A549 (cell line): Measurements from ENCODE around the gene GALNT18. TPM values are rescaled to one million over a fixed set of nuclear protein-coding genes. Genes with fewer than 3 reads are reported as not detected.

Experiments
- ATAC-seq, 2 experiments: fragments of 200-7000 bp in 1 of 2; fragments of >200 bp in 1 of 2; cut with Nextera tagmentation in 1 of 2; cut with Tn5 transposase in 1 of 2; 3 replicates each; pipeline versions ENCODE4 v1.8.0 to v1.9.1; 2018 to 2020; ENCODE audit warnings: mild to moderate bottlenecking in 1 of 2, moderate library complexity in 1 of 2
- CTCF ChIA-PET: fragments of 300-600 bp; sonication (Branson Sonifier 250); formaldehyde crosslinking; extraction: SDS; loops from one replicate; lab custom pipeline; 2021; ENCODE audit warnings: antibody characterized with exemption, inconsistent platforms; lab: Yijun Ruan, JAX
- POLR2A ChIA-PET: fragments of 350-600 bp; formaldehyde crosslinking; extraction: SDS; loops from one replicate; lab custom pipeline; 2021; ENCODE audit warnings: antibody characterized with exemption, inconsistent platforms; lab: Yijun Ruan, JAX
- DNase-seq, 2 experiments: peaks; one replicate each; pipeline versions ENCODE4 v3.0.0 to v3.0.0-alpha.2; 2011 to 2016; ENCODE audit warnings: low read depth in 1 of 2, low spot score in 1 of 2
- FAIRE-seq: peaks from 2 replicates; lab custom pipeline; 2011; peaks lifted over from hg19 to GRCh38; lab: Jason Lieb, UNC
- H3K27ac ChIP-seq, 2 experiments: fragments of >200 bp; sonication (Bioruptor Twin); formaldehyde crosslinking; 3 replicates each; pipeline ENCODE4 v1.5.1; 2016 to 2017
- H3K4me1 ChIP-seq: fragments of >200 bp; sonication (Bioruptor Twin); formaldehyde crosslinking; 3 replicates; pipeline ENCODE4 v1.6.1; 2016
- H3K4me2 ChIP-seq: fragments of >200 bp; sonication (Bioruptor Twin); formaldehyde crosslinking; 3 replicates; pipeline ENCODE4 v1.6.1; 2016
- H3K4me3 ChIP-seq: fragments of >200 bp; sonication (Bioruptor Twin); formaldehyde crosslinking; 3 replicates; pipeline ENCODE4 v1.5.1; 2016
- H3K9me3 ChIP-seq: fragments of >200 bp; sonication (Bioruptor Twin); formaldehyde crosslinking; 3 replicates; pipeline ENCODE4 v1.6.1; 2016
- CBX2 ChIP-seq: fragments of 200-600 bp; sonication (generic); IDR thresholded peaks from 2 replicates; pipeline ENCODE4 v1.6.1; 2016; ENCODE audit warnings: low read depth, mild to moderate bottlenecking, borderline replicate concordance
- CHD4 ChIP-seq: fragments of 200-600 bp; sonication (generic); IDR thresholded peaks from 2 replicates; pipeline ENCODE4 v1.6.1; 2016; ENCODE audit warnings: antibody characterized with exemption, mild to moderate bottlenecking, borderline replicate concordance
- EHMT2 ChIP-seq: fragments of 200-600 bp; sonication (generic); IDR thresholded peaks from 2 replicates; pipeline ENCODE4 v1.6.1; 2016; ENCODE audit warnings: antibody characterized with exemption, low read depth, mild to moderate bottlenecking, moderate library complexity
- ESRRA ChIP-seq: fragments of 150-350 bp; IDR thresholded peaks from 2 replicates; pipeline ENCODE4 v1.6.1; 2014; ENCODE audit warnings: mild to moderate bottlenecking, low read length, borderline replicate concordance
- FOSB ChIP-seq: fragments of 250-450 bp; sonication (Bioruptor Pico); IDR thresholded peaks from 2 replicates; pipeline ENCODE4 v1.5.0; 2020; ENCODE audit warnings: mild to moderate bottlenecking, moderate library complexity
- FOXS1 ChIP-seq: fragments of 250-450 bp; sonication (Bioruptor Pico); IDR thresholded peaks from 2 replicates; pipeline ENCODE4 v1.5.0; 2020; ENCODE audit warnings: mild to moderate bottlenecking, moderate library complexity
- GATA3 ChIP-seq: IDR thresholded peaks from 2 replicates; pipeline ENCODE4 v1.6.1; 2012; ENCODE audit warnings: borderline replicate concordance
- HDAC2 ChIP-seq: fragments of 200-600 bp; sonication (generic); IDR thresholded peaks from 2 replicates; pipeline ENCODE4 v1.6.1; 2016
- HOXB13 ChIP-seq: fragments of 250-450 bp; sonication (Bioruptor Pico); IDR thresholded peaks from 2 replicates; pipeline ENCODE4 v1.5.0; 2020; ENCODE audit warnings: low read depth, mild to moderate bottlenecking, moderate library complexity
- JUNB ChIP-seq: fragments of >200 bp; sonication (Bioruptor Twin); formaldehyde crosslinking; IDR thresholded peaks from 2 replicates; pipeline ENCODE4 v1.6.1; 2016
- MYC ChIP-seq: IDR thresholded peaks from 2 replicates; pipeline ENCODE4 v1.6.1; 2012; ENCODE audit warnings: mild to moderate bottlenecking, inconsistent platforms, low read length, improper control_type of control experiment, borderline replicate concordance
- RAD21 ChIP-seq, 2 experiments: fragments of >200 bp in 1 of 2; sonication (Bioruptor Twin) in 1 of 2; formaldehyde crosslinking in 1 of 2; IDR thresholded peaks in 1 of 2; conservative IDR thresholded peaks in 1 of 2; 2 replicates in 1 of 2; 3 replicates in 1 of 2; pipeline ENCODE4 v1.6.1; 2012 to 2018; ENCODE audit warnings: inconsistent platforms in 1 of 2
- RARB ChIP-seq: fragments of 250-450 bp; sonication (Bioruptor Pico); IDR thresholded peaks from 2 replicates; pipeline ENCODE4 v1.8.0; 2021; ENCODE audit warnings: mild to moderate bottlenecking, moderate library complexity
- ZC3H11A ChIP-seq: fragments of 450-650 bp; IDR thresholded peaks from 2 replicates; pipeline ENCODE4 v1.6.1; 2014; ENCODE audit warnings: antibody characterized with exemption, mild to moderate bottlenecking
- ZFP36 ChIP-seq: fragments of 450-650 bp; IDR thresholded peaks from 2 replicates; pipeline ENCODE4 v1.6.1; 2014; ENCODE audit warnings: borderline replicate concordance; ENCODE audit not compliant: partially characterized antibody
- WGBS: methylation state at CpG from one replicate; pipeline ENCODE4 v1.1.6; 2017; ENCODE audit errors: missing lambda C conversion rate; 5-methylcytosine and 5-hydroxymethylcytosine counted together
- polyA plus RNA-seq, 4 experiments: library from polyadenylated mRNA; depleted of rRNA in 3 of 4; stranded (reverse); fragments of >200 nt; fragmentation: RNase III in 1 of 4; extraction: RNeasy Plus Mini Kit Qiagen cat#74134 plus additional on column Dnase treatment in 1 of 4; gene quantifications; 2 replicates in 3 of 4; 3 replicates in 1 of 4; pipeline ENCODE4 v1.2.3, GENCODE V29; 2011 to 2017
- TF ChIP-seq, protein P1 (sequence below): fragments of 200-600 bp; sonication (generic); IDR thresholded peaks from 2 replicates; pipeline ENCODE4 v1.6.1; 2016; ENCODE audit warnings: antibody characterized with exemption, mild to moderate bottlenecking, moderate library complexity
- TF ChIP-seq, protein P2 (sequence below): fragments of >200 bp; sonication (Bioruptor Twin); formaldehyde crosslinking; IDR thresholded peaks from 2 replicates; pipeline ENCODE4 v1.6.1; 2016
- TF ChIP-seq, protein P3 (sequence below): fragments of 250-450 bp; sonication (Bioruptor Pico); IDR thresholded peaks from 2 replicates; pipeline ENCODE4 v1.5.0; 2021; ENCODE audit warnings: mild to moderate bottlenecking, moderate library complexity, borderline replicate concordance
- TF ChIP-seq, protein P4 (sequence below): fragments of 250-450 bp; sonication (Bioruptor Pico); IDR thresholded peaks from 2 replicates; pipeline ENCODE4 v1.5.0; 2020; ENCODE audit warnings: low read depth, mild to moderate bottlenecking, moderate library complexity

GALNT18 gene
- polyA plus RNA-seq, 2 of the 4 experiments (the other 2 are of a cell fraction): 6.7 to 16.1 TPM

DNA sequence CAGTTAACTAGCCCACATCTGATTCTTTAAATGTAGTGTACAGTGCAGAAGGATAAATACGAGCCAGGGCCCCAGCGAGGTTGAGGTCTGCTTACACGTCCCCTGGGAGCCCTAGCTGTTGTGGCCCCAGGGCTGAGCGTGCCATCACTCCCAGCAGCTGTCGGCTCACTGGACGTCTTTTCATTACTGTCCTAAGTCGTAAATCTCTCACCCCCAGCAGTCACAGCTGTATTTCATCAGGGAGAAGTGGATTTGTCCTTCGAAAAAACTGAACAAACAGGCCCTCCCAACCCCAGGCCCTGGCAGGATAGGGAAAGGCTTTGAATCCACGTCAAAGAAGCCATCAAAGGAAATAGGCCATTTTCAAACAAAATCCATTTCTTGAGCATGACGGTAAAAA lies 158.4 kb downstream of the GALNT18 start (continued):
- TF ChIP-seq, protein P1, sequence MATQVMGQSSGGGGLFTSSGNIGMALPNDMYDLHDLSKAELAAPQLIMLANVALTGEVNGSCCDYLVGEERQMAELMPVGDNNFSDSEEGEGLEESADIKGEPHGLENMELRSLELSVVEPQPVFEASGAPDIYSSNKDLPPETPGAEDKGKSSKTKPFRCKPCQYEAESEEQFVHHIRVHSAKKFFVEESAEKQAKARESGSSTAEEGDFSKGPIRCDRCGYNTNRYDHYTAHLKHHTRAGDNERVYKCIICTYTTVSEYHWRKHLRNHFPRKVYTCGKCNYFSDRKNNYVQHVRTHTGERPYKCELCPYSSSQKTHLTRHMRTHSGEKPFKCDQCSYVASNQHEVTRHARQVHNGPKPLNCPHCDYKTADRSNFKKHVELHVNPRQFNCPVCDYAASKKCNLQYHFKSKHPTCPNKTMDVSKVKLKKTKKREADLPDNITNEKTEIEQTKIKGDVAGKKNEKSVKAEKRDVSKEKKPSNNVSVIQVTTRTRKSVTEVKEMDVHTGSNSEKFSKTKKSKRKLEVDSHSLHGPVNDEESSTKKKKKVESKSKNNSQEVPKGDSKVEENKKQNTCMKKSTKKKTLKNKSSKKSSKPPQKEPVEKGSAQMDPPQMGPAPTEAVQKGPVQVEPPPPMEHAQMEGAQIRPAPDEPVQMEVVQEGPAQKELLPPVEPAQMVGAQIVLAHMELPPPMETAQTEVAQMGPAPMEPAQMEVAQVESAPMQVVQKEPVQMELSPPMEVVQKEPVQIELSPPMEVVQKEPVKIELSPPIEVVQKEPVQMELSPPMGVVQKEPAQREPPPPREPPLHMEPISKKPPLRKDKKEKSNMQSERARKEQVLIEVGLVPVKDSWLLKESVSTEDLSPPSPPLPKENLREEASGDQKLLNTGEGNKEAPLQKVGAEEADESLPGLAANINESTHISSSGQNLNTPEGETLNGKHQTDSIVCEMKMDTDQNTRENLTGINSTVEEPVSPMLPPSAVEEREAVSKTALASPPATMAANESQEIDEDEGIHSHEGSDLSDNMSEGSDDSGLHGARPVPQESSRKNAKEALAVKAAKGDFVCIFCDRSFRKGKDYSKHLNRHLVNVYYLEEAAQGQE: no peak
- TF ChIP-seq, protein P2, sequence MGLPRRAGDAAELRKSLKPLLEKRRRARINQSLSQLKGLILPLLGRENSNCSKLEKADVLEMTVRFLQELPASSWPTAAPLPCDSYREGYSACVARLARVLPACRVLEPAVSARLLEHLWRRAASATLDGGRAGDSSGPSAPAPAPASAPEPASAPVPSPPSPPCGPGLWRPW: no peak
- no peak for TF ChIP-seq RARB
- no peak for TF ChIP-seq EHMT2

DNA sequence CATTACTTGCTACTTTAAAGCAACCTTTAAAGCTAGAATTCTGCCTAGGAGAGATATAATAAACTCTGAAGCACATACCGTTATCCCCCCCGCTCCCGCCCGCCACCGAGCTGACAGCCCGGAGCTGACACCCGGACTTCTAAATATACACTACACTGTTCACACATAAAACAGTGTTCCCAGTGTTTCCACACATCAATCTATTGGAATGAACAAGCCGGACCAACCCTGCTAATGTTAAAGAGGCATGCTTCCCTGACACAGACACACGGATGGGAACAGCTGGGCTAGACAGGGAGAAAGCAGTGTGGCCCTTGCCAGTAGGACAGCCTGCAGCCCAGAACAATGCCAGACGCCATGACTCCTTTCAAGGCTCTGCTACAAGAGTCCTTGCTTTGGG lies 160.3 kb downstream of the GALNT18 start:
- ATAC-seq: no peak
- no peak overlapping the region for H3K27ac ChIP-seq
- CTCF ChIA-PET: interaction anchor here (2.1 kb wide), 1 partner anchor 8 kb away, joined by 7 read pairs; no protein-coding TSS in a partner anchor
- FAIRE-seq: no peak
- H3K4me3 ChIP-seq: no peak overlapping the region
- TF ChIP-seq, protein P3, sequence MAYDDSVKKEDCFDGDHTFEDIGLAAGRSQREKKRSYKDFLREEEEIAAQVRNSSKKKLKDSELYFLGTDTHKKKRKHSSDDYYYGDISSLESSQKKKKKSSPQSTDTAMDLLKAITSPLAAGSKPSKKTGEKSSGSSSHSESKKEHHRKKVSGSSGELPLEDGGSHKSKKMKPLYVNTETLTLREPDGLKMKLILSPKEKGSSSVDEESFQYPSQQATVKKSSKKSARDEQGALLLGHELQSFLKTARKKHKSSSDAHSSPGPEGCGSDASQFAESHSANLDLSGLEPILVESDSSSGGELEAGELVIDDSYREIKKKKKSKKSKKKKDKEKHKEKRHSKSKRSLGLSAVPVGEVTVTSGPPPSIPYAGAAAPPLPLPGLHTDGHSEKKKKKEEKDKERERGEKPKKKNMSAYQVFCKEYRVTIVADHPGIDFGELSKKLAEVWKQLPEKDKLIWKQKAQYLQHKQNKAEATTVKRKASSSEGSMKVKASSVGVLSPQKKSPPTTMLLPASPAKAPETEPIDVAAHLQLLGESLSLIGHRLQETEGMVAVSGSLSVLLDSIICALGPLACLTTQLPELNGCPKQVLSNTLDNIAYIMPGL: no peak
- TF ChIP-seq ZC3H11A (no peak), RARB (no peak), FOSB (CRISPR knock-in tag) (no peak), FOXS1 (no peak), CHD4 (no peak), HDAC2 (no peak), EHMT2 (no peak)
- peaks cover 3% of the 10 kb centered on the region; the same call in 1 of the 3 replicates for H3K4me1 ChIP-seq
- POLR2A ChIA-PET: no interaction called here
- H3K9me3 ChIP-seq: no peaks in the 10 kb centered on the region
- no peak overlapping the region for H3K4me2 ChIP-seq
- 87% methylated on average over 10 of the region's 10 CpGs for WGBS
- no peak for DNase-seq

DNA sequence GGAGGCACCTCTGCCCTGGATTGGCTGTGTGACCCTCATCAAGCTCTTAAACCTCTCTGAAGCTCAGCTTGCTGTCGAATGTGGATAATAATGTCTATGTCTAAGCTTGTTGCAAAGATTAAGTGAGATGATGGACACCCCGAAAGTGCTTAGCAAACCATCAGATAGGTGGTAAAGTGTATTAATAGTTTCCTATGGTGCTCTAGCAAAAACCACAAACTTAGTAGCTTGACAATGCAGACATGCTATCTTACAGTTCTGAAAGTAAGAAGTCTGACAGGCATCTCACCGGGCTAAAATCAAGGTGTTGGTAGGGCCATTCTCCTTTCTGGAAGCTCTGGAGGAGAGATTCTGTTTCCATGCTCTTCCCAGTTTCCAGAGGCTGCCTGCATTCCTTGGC lies 162.2 kb downstream of the GALNT18 start:
- no peaks in the 10 kb centered on the region for H3K9me3 ChIP-seq
- DNase-seq (no peak), FAIRE-seq (no peak), ATAC-seq (no peak)
- no peak overlapping the region for H3K4me3 ChIP-seq
- CTCF ChIA-PET: interaction anchor here (2.1 kb wide), 1 partner anchor 10 kb away, joined by 7 read pairs; no protein-coding TSS in a partner anchor
- no peak overlapping the region for H3K27ac ChIP-seq
- H3K4me1 ChIP-seq: peaks cover 11% of the 10 kb centered on the region; the same call in 2 of the 3 replicates
- no peak for TF ChIP-seq RAD21 (conservative IDR thresholded peaks at IDR 0.05 in 1 of 2, IDR thresholded peaks at IDR 0.05 in 1 of 2)
- no peak for TF ChIP-seq ESRRA
- TF ChIP-seq, protein P4, sequence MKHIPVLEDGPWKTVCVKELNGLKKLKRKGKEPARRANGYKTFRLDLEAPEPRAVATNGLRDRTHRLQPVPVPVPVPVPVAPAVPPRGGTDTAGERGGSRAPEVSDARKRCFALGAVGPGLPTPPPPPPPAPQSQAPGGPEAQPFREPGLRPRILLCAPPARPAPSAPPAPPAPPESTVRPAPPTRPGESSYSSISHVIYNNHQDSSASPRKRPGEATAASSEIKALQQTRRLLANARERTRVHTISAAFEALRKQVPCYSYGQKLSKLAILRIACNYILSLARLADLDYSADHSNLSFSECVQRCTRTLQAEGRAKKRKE (CRISPR knock-in tag): no peak
- TF ChIP-seq GATA3: no peak
- TF ChIP-seq HOXB13 (CRISPR knock-in tag): no peak
- no peak for TF ChIP-seq CBX2
- TF ChIP-seq ZFP36: no peak
- no peak for TF ChIP-seq MYC
- TF ChIP-seq FOSB (CRISPR knock-in tag): no peak
- TF ChIP-seq, protein P1: no peak
- no peak for TF ChIP-seq JUNB
- TF ChIP-seq HDAC2: no peak
- WGBS: 56% methylated on average over 3 of the region's 3 CpGs
- H3K4me2 ChIP-seq: no peak overlapping the region
- POLR2A ChIA-PET: no interaction called here
